KOPT-K1 (cell line): Measurements from ENCODE around the gene SMIM33.
"Not testable (repeated sequence)": the region's sequence is repeated elsewhere in the genome, so short reads cannot be mapped to it uniquely, and the experiment has no call there.

Experiments
- H3K27ac ChIP-seq: fragments of 200-600 bp; sonication (generic); 2 replicates; pipeline ENCODE4 v1.5.1; 2016; ENCODE audit warnings: antibody characterized with exemption, mild to moderate bottlenecking, low read depth, low read length; ENCODE audit not compliant: poor library complexity, severe bottlenecking
- H3K36me3 ChIP-seq: fragments of 200-600 bp; sonication (generic); 2 replicates; pipeline ENCODE4 v1.5.1; 2017; ENCODE audit warnings: antibody characterized with exemption, mild to moderate bottlenecking, low read length, moderate library complexity; ENCODE audit not compliant: insufficient read depth
- H3K9me3 ChIP-seq: fragments of 200-600 bp; sonication (generic); 2 replicates; pipeline ENCODE4 v1.5.1; 2017; ENCODE audit warnings: antibody characterized with exemption, low read length, mild to moderate bottlenecking; ENCODE audit not compliant: insufficient read depth, poor library complexity, severe bottlenecking

SMIM33 gene

DNA sequence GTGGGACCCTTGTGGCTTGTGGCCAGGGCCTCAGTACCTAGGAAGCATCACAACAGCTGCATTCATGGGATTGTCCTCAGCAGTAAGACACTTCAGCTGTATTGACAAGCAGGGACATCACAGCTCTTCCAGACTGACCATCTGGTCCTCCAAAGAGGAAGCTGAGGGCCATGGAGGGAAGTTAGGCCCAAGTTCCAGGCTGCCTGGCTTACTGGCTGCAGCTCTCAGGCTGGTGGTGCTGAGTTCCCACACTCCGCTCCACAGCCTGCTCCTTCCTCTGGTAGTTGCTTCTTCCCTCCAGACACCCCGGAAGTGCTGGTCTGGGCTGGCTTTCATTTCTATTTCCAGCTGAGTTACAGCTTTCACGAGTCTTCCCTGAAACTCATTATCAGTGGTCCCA is 17.5 kb downstream of the SMIM33 start:
- Histone ChIP-seq H3K27ac (peak overlapping the region; percentile 3), H3K36me3 (no peaks in the 10 kb centered on the region), H3K9me3 (no peaks in the 10 kb centered on the region)

DNA sequence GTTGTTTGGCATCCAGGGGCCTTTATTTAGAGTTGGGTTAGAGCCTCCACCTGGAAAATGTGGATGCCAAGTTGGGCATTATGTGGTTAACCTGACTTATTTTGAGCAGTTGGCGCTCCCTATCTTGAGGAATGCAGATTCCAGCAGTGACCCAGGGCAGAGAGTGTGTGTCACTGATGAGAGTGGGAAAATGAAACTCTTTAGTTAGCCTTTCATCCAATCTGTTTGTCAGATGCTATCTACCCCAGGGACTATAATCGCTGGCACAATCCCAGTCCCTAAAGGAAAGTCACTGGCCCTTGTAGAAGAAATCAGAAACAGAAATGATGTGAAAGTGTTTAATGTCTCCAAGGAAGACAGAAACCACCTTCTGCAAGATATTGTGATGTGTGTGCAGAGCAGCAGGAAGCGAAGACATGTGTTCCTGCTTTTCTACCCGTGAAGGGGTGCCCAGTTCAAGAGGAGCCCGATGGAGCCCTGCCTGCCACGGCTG is 21.9 kb downstream of the SMIM33 start:
- no peak overlapping the region for H3K27ac ChIP-seq
- H3K9me3 ChIP-seq: no peaks in the 10 kb centered on the region
- H3K36me3 ChIP-seq: no peaks in the 10 kb centered on the region

DNA sequence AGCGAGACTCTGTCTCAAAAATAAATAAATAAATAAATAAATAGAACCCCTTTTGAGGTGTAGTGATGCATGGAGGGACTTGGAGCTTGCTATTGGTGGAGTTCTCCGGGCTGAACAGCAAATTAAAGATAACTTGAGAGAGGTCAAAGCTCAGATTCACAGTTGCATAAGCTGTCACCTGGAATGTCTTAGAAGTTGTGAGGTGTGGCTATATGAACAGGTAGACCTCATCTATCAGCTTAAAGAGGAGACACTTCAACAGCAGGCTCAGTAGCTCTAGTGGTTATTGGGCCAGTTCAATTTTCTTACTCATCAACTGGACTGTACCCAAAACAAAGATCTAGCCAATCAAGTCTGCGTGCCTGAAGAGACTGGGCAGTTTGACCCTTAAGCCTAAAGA is 23.5 kb downstream of the SMIM33 start:
- Histone ChIP-seq H3K36me3 (no peaks in the 10 kb centered on the region), H3K27ac (no peak overlapping the region)

DNA sequence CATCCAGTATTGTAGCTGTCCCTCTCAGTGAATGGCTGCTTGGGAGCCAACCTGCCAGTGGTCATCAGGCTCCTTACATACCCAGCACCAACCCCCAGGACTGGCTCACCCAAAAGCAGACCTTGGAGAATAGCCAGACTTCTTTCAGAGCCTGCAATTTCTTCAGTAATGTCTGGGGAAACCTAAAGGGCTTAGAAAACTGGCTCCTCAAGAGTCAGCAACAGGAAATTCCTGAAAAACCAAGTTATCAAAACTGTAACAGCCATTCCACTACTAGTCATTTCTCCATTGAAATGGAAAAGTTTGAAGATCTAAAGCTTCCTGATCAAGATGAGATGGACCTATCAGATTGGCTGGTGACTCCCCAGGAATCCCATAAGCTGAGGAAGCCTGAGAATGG is 24.0 kb downstream of the SMIM33 start:
- H3K27ac ChIP-seq: no peak overlapping the region
- no peaks in the 10 kb centered on the region for H3K9me3 ChIP-seq
- no peaks in the 10 kb centered on the region for H3K36me3 ChIP-seq

More for the DNA sequence above, 23.5 kb downstream of the SMIM33 start:
- no peaks in the 10 kb centered on the region for H3K9me3 ChIP-seq

DNA sequence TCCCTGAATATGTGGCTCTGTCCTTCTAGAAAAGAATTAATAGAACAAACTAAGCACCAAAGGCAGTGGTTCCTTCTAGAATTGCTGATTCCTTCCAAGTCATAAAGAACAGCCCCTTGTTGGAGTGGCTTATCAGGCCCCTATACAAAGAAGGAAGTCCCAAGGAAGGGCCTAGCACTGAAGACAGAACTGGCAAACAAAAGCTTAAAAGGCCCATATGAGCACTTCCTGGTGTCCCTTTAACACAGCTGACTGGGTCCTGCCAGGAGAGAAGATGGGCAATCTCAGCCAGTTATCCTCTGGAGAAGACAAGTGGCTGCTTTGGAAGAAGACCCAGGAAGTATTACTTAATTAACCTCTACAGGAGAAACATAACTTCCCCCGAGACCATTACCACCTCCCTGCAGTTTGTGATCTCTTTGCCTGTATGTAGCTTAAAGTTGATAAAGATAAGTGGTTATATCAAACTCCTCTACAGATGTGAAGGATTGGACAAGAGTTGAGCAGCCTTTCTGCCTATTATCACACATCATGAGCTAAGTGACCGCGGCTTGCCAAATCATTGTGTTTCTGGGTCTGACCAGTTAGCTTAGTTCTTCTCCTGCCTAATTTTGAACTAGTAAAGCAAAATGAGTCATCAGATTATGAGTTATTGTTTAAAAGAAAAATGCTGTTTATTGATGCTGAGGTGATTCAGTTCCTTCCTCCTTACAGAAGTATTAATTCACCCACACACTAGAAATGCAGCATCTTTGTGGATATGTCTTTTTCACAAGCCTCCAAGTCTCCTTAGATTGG is 25.0 kb downstream of the SMIM33 start:
- no peaks in the 10 kb centered on the region for H3K9me3 ChIP-seq
- H3K27ac ChIP-seq: no peak overlapping the region
- H3K36me3 ChIP-seq: no peaks in the 10 kb centered on the region

DNA sequence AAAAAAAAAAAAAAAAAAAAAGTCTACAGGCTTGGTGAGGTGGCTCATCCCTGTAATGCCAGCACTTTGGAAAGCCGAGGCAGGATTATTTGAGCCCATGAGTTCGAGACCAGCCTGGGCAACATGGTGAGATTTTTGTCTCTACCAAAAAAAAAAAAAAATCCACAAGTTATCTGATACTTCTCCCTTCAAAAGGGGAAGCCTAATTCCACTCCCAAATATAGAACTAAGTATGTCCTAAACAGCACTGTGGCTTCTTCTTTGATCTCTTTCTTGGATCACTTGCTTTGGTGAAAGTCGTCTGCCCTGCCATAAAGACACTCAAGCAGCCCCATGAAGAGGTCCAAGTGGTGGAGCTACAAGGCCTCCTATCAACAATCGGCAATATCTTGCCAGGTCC is 30.6 kb downstream of the SMIM33 start:
- no peaks in the 10 kb centered on the region for H3K9me3 ChIP-seq
- H3K27ac ChIP-seq: no peak overlapping the region
- H3K36me3 ChIP-seq: no peaks in the 10 kb centered on the region

DNA sequence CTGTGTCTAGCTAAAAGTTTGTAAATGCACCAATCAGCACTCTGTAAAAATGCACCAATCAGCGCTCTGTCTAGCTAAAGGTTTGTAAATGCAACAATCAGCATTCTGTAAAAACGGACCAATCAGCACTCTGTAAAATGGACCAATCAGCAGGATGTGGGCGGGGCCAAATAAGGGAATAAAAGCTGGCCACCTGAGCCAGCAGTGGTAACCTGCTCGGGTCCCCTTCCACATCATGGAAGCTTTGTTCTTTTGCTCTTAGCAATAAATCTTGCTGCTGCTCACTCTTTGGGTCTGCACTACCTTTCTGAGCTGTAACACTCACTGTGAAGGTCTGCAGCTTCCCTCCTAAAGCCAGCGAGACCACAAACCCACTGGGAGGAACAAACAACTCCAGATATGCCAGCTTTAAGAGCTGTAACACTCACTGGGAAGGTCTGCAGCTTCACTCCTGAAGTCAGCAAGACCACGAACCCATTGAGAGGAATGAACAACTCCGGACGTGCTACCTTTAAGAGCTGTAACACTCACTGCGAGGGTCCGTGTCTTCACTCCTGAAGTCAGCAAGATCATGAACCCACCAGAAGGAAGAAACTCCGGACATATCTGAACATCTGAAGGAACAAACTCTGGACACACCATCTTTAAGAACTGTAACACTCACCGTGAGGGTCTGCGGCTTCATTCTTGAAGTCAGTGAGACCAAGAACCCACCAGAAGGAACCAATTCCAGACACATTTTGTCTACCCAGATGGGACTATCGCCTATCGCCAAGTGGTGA is 32.4 kb downstream of the SMIM33 start:
- H3K9me3 ChIP-seq, H3K27ac ChIP-seq, H3K36me3 ChIP-seq: not testable (repeated sequence)

DNA sequence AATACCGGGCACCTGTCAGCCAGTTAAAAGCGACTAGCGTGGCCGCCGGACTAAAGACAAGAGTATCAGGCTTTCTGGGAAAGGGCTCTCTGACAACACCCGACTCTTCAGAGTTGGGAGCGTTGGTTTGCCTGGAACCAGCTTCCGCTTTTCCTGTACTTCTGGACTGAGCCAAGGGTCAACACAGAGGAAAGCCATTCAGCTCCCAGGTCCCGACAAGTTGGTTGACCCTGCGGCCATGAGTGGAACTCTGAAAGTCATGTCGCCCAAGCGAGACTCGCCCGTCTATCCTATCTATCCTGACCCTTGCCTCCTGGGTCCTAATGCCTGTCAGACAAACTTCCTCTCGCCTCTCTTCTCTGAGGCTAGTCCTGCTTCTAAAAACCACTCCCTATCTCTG is 33.1 kb downstream of the SMIM33 start:
- not testable (repeated sequence) for H3K27ac ChIP-seq, H3K9me3 ChIP-seq, H3K36me3 ChIP-seq

DNA sequence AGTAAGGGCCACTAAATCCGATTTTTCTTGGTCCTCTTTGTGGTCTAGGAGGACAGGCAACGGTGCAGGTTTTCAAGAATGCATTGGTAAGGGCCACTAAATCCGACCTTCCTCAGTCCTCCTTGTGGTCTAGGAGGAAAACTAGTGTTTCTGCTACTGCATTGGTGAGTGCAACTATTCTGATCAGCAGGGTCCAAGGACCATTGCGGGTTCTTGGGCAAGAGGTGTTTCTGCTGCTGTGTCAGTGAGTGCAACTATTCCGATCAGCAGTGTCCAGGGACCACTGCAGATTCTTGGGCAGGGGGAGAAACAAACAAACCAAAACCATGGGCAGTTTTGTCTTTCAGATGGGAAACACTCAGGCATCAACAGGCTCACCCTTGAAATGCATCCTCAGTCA is 33.9 kb downstream of the SMIM33 start:
- H3K36me3 ChIP-seq, H3K27ac ChIP-seq: not testable (repeated sequence)

DNA sequence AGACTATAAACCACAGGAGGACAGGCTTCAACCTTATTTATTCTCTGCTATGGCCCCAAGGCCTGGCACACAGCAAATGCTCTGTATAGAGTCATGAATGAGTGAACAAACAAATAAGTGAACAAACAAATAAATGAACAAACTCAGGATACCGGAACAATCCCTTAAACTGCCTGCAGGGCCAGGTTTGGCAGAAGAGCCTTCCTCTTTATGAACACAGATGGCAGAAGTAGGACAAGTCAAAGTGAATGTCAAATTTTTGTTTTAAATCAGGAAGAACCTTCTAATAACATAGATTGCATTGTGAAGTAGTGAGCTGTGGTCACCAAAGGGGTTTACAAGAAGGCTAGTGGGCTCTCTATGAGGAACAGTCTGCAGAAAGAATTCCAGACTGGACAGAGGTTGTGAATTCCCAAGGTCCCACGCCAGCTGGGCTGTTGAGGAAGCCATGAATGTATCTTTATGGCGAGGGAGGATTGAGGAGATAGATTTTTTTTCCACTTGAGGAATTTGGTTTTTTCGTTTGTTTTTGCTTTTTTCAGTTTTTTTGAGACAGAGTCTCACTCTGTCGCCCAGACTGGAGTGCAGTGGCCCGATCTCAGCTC is 42.1 kb downstream of the SMIM33 start:
- Histone ChIP-seq H3K9me3 (no peaks in the 10 kb centered on the region), H3K27ac (no peak overlapping the region), H3K36me3 (no peaks in the 10 kb centered on the region)

More for the DNA sequence above, 33.9 kb downstream of the SMIM33 start:
- H3K9me3 ChIP-seq: not testable (repeated sequence)

DNA sequence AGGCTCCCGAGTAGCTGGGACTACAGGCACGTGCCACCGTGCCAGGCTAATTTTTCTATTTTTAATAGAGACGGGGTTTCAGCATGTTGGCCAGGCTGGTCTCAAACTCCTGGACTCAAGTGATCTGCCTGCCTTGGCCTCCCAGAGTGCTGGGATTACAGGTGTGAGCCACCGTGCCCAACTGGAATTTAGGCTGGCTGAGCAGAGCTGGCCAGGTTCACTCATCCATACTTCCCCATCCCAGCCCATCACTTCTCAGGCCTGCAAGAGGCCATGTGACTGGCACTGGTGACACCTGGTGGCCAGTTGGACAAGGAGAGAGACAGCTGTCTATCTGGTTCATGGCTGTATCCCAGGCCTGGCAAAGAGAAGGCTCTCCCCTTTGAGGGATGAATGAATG is 42.6 kb downstream of the SMIM33 start:
- H3K27ac ChIP-seq, H3K36me3 ChIP-seq, H3K9me3 ChIP-seq: not testable (repeated sequence)

DNA sequence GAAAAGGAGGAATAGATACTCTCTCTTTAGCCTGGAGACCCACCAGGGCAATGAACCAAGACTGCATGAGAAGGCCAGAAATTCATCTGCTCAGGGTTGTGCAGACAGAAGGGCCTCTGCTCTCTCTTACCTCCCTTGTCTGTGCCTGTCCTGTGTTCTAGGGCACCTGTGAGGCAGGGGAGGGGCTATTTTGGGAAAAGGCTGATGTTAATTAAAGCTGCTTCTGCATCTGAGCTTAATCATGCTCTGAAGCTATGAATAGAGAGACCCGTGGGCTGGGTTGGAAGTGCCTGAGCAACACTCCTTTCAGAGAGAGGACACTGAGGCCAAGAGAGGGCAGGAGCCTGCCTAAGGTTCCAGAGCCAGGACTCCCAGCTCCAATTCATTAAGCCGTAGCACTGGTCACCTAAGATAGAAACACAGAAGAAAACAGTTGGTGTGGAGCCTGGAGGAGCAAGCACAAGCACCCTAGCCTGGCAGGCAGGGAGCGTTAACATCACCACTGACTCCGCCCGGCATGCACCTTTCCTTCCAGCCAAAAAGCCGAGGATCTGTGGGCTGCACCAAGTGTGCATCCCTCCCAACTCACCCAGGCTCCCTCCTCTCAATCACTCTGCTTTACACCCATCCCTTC is 43.2 kb downstream of the SMIM33 start:
- no peaks in the 10 kb centered on the region for H3K36me3 ChIP-seq
- H3K9me3 ChIP-seq: no peaks in the 10 kb centered on the region
- no peak overlapping the region for H3K27ac ChIP-seq

DNA sequence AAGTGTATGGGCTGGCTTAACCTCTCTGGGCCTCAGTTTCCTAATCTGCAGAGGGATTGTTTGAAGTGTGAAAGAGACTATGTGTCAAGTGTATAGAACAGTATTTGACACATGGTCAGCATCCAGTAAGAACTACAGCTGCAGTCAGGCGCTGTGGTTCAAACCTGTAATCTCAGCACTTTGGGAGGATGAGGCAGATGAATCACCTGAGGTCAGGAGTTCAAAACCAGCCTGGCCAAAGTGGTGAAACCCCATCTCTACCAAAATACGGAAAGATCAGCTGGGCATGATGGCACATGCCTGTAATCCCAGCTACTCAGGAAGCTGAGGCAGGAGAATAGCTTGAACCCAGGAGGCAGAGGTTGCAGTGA is 43.7 kb downstream of the SMIM33 start:
- no peaks in the 10 kb centered on the region for H3K36me3 ChIP-seq
- H3K27ac ChIP-seq: no peak overlapping the region
- H3K9me3 ChIP-seq: no peaks in the 10 kb centered on the region

DNA sequence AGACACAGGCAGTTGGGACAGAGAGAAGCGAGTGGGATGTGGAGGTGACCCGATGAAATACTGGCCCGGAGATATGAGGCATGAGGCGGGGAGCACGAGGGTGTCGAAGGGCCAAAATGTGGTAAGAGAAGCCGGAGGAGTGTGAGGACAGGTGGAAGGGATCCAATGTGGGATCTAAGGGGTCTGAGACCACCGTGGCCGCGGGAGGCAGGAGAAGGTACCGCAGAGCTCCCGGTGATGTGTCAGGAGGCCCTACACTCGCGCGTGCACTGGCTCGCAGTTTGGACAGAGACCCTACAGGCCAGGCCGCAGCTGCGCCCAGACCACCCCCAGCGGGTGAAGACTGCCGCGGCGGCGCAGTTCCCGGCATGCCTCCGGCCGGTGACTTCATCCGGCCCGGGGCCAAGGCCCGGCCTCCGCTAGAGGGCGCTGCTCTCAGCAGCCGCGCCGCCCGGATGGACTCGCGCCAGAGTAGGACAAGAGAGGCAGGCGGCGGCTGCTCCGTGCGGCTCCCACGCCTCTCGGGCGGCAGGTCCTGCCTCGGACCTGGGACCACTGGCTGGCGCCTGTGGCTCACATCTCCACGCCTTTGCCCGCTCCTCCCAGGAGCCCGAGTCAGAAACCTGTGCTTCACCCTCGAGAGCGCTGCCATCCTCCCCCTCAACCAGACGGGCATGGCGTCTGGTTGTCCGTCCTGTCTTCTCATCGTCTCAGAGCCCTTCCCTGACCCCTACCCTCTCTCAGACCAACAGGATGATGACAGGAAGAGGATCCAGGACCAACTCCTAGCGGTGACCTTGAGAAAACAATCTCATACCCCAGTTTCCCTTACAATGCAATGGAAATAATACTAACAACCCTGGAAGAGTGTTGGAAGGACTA is 47.1 kb downstream of the SMIM33 start:
- peak overlapping the region; percentile 67 for H3K27ac ChIP-seq
- no peaks in the 10 kb centered on the region for H3K9me3 ChIP-seq
- H3K36me3 ChIP-seq: no peaks in the 10 kb centered on the region
